HepG2 (cell line): Measurements from ENCODE around the gene SLC11A1. TPM values are rescaled to one million over a fixed set of nuclear protein-coding genes. Genes with fewer than 3 reads are reported as not detected.

Experiments
- ATAC-seq: fragments of 200-7000 bp; cut with Tn5 transposase; 3 replicates; pipeline ENCODE4 v1.9.1; 2020; ENCODE audit warnings: mild to moderate bottlenecking, moderate library complexity
- BruUV-seq: library from RNA; stranded (reverse); fragments of 400-500 nt; replicated peaks from 2 replicates; lab custom pipeline; 2021; lab: Mats Ljungman, UMichigan
- CTCF ChIA-PET: fragments of 300-600 bp; formaldehyde crosslinking; extraction: SDS; loops from one replicate; lab custom pipeline; 2021; ENCODE audit warnings: low total read pairs, inconsistent platforms, low intra/inter-chr PET ratio; lab: Yijun Ruan, JAX
- POLR2A ChIA-PET: fragments of 350-600 bp; sonication (Branson Sonifier 250); formaldehyde crosslinking; loops from one replicate; lab custom pipeline; 2020; ENCODE audit warnings: antibody characterized with exemption, inconsistent platforms; lab: Yijun Ruan, JAX
- DNase-seq: peaks from one replicate; pipeline ENCODE4 v3.0.0-alpha.2; 2015; ENCODE audit warnings: low spot score
- FAIRE-seq: peaks from 3 replicates; lab custom pipeline; 2011; peaks lifted over from hg19 to GRCh38; lab: Jason Lieb, UNC
- H2AFZ ChIP-seq: one replicate; pipeline ENCODE4 v1.6.1; 2011; ENCODE audit warnings: low read length, inconsistent platforms
- H3K27ac ChIP-seq: fragments of 300-600 bp; 3 replicates; pipeline ENCODE4 v1.8.0; 2011; ENCODE audit warnings: mixed run types, mild to moderate bottlenecking, mixed read lengths, low read length, inconsistent platforms; ENCODE audit not compliant: insufficient read depth; ENCODE audit errors: extremely low read length
- H3K27me3 ChIP-seq, 2 experiments: fragments of 200-600 bp in 1 of 2; 2 replicates in 1 of 2; 3 replicates in 1 of 2; pipeline versions ENCODE4 v1.6.0 to v1.8.0; 2011; ENCODE audit warnings: low read length in 2 of 2, mild to moderate bottlenecking in 2 of 2, moderate library complexity in 2 of 2, inconsistent platforms in 1 of 2; ENCODE audit not compliant: insufficient read depth in 2 of 2, control insufficient read depth in 1 of 2
- H3K36me3 ChIP-seq, 2 experiments: fragments of 200-600 bp in 1 of 2; replicated peaks in 1 of 2; 2 replicates in 1 of 2; 3 replicates in 1 of 2; pipeline versions ENCODE4 v1.5.1 to v1.8.0; 2011; ENCODE audit warnings: low read length in 2 of 2, inconsistent platforms in 1 of 2; ENCODE audit not compliant: insufficient read depth in 2 of 2, control insufficient read depth in 1 of 2
- H3K4me1 ChIP-seq: 2 replicates; pipeline ENCODE4 v1.5.1; 2012; ENCODE audit warnings: low read length, inconsistent platforms; ENCODE audit not compliant: insufficient read depth
- H3K4me2 ChIP-seq: 2 replicates; pipeline ENCODE4 v1.6.0; 2011; ENCODE audit warnings: low read depth, low read length, inconsistent platforms
- H3K4me3 ChIP-seq, 3 experiments: fragments of 200-600 bp in 1 of 3; sonication (generic), shearing (Covaris generic) in 1 of 3; replicated peaks in 1 of 3; 2 replicates each; pipeline ENCODE4 v1.5.1; 2011 to 2016; ENCODE audit warnings: low read length in 3 of 3, inconsistent platforms in 2 of 3, low read depth in 2 of 3, mild to moderate bottlenecking in 2 of 3, control low read depth in 1 of 3, mixed read lengths in 1 of 3; ENCODE audit not compliant: insufficient read depth in 1 of 3
- H3K79me2 ChIP-seq: one replicate; pipeline ENCODE4 v1.6.1; 2011; ENCODE audit warnings: low read length, inconsistent platforms; ENCODE audit not compliant: insufficient read depth
- H3K9ac ChIP-seq: 2 replicates; pipeline ENCODE4 v1.6.0; 2011; ENCODE audit warnings: mild to moderate bottlenecking, low read depth, low read length, inconsistent platforms; ENCODE audit not compliant: insufficient read depth
- H3K9me3 ChIP-seq: 2 replicates; pipeline ENCODE4 v1.5.1; 2012; ENCODE audit warnings: mild to moderate bottlenecking, low read length
- H4K20me1 ChIP-seq: 2 replicates; pipeline ENCODE4 v1.6.0; 2011; ENCODE audit warnings: inconsistent platforms, mild to moderate bottlenecking, low read length, moderate library complexity; ENCODE audit not compliant: insufficient read depth
- PRPF4 ChIP-seq: fragments of 200-400 bp; formaldehyde crosslinking; IDR thresholded peaks from 2 replicates; pipeline ENCODE4 v1.6.1; 2016; ENCODE audit warnings: low read length, low read depth; ENCODE audit not compliant: poor library complexity, severe bottlenecking
- SRY ChIP-seq: sonication (generic); formaldehyde crosslinking; IDR thresholded peaks from 2 replicates; pipeline ENCODE4 v1.8.0; 2022; ENCODE audit warnings: mild to moderate bottlenecking, missing genetic modification reagents
- TEAD3 ChIP-seq: optimal IDR thresholded peaks from 2 replicates; pipeline ENCODE3; 2016; ENCODE audit warnings: borderline replicate concordance
- ZBTB38 ChIP-seq: sonication (generic); formaldehyde crosslinking; IDR thresholded peaks from 2 replicates; pipeline ENCODE4 v1.5.1; 2020; ENCODE audit warnings: mild to moderate bottlenecking, missing genetic modification reagents
- ZNF446 ChIP-seq: sonication (generic); formaldehyde crosslinking; IDR thresholded peaks from 2 replicates; pipeline ENCODE4 v1.5.0; 2020; ENCODE audit warnings: mild to moderate bottlenecking, missing genetic modification reagents
- ZNF556 ChIP-seq: sonication (generic); formaldehyde crosslinking; IDR thresholded peaks from 2 replicates; pipeline ENCODE4 v1.4.0; 2020; ENCODE audit warnings: mild to moderate bottlenecking, missing genetic modification reagents, borderline replicate concordance
- WGBS: methylation state at CpG from one replicate; pipeline ENCODE4 v1.1.6; 2017; ENCODE audit warnings: low lambda C conversion rate; 5-methylcytosine and 5-hydroxymethylcytosine counted together
- in situ Hi-C: cut with HindIII; loops from 2 replicates; pipeline ENCODE4 v1.10.0; 2017; ENCODE audit warnings: low pct_unique_long_range_greater_than_20kb; ENCODE audit not compliant: extremely low pct_ligation_motif_present
- intact Hi-C: fragments of 100-400 bp; cut with micrococcal nuclease; formaldehyde crosslinking; loops from one replicate; pipeline ENCODE4 v1.10.0; 2022; ENCODE audit not compliant: unreplicated experiment
- polyA plus RNA-seq, 8 experiments: library from polyadenylated mRNA; depleted of rRNA in 3 of 8; stranded (reverse) in 7 of 8; unstranded in 1 of 8; fragments of >200 nt; fragmentation: Illumina TruSeq in 4 of 8; extraction: Trizol in 4 of 8; gene quantifications; 2 replicates each; pipeline versions ENCODE4 v1.2.1 to v1.2.3, GENCODE V29; 2011 to 2016; ENCODE audit warnings: low read depth in 4 of 8, missing spikeins in 1 of 8, mixed read lengths in 1 of 8; ENCODE audit not compliant: insufficient read depth in 1 of 8
- total RNA-seq, 5 experiments: library from RNA; depleted of rRNA; stranded (reverse); fragments of >200 nt; fragmentation: Illumina TruSeq; extraction: Trizol; gene quantifications; 2 replicates each; pipeline ENCODE4 v1.2.3, GENCODE V29; 2016; ENCODE audit warnings: low read depth in 1 of 5
- TF ChIP-seq, protein P1 (sequence below): sonication (generic); formaldehyde crosslinking; IDR thresholded peaks from 2 replicates; pipeline ENCODE4 v1.8.1; 2023; ENCODE audit warnings: mild to moderate bottlenecking, missing genetic modification reagents
- TF ChIP-seq, protein P2 (sequence below): sonication (generic); formaldehyde crosslinking; IDR thresholded peaks from 2 replicates; pipeline ENCODE4 v1.9.0; 2021; ENCODE audit warnings: missing genetic modification reagents, borderline replicate concordance

The SLC11A1 gene
- total and polyA plus RNA-seq, 2 of the 13 experiments (the other 11 are each of a cell fraction or from before 2014, with no cell fraction given): 0.33 to 2.3 TPM

DNA sequence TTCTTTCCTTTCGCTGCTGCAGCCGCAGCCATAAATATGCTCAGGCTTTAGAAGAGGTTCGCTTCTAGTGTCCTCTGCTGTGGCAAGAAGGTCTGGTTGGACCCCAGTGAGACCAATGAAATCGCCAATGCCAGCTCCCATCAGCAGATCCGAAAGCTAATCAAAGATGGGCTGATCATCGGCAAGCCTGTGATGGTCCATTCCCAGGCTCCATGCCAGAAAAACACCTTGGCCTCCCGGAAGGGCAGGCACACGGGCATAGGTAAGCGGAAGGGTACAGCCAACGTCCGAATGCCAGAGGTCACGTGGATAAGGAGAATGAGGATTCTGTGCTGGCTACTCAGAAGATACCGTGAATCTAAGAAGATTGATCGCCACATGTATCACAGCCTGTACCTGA, 28.0 kb upstream of the SLC11A1 start:
- Histone ChIP-seq H3K36me3 (no peaks in the 10 kb centered on the region), H3K9ac (no peak overlapping the region), H3K4me1 (peaks cover 55% of the 10 kb centered on the region), H4K20me1 (no peaks in the 10 kb centered on the region), H3K4me3 (no peak overlapping the region), H3K4me2 (peak overlapping the region; percentile 72; the same call in 1 of the 2 replicates), H3K27me3 (no peaks in the 10 kb centered on the region; a peak in 1 of 5 replicates), H3K79me2 (no peaks in the 10 kb centered on the region), H3K27ac (no peak overlapping the region), H3K9me3 (peaks cover 14% of the 10 kb centered on the region), H2AFZ (no peak overlapping the region)
- intact Hi-C loops (loop anchor here (2.0 kb wide), 1 partner anchor 41 kb away; no protein-coding TSS in a partner anchor), in situ Hi-C loops (no loop called here)
- WGBS: 87% methylated on average over 14 of the region's 14 CpGs
- BruUV-seq: no TSS peak
- ChIA-PET POLR2A (interaction anchor here (1.2 to 4.8 kb wide), 3 partner anchors 31 to 42 kb away, joined by 3 to 66 read pairs (median 5); no protein-coding TSS in a partner anchor), CTCF (interaction anchor here (3.7 kb wide), 1 partner anchor 52 kb away, joined by 59 read pairs; no protein-coding TSS in a partner anchor)
- no peak for DNase-seq
- ATAC-seq: no peak
- no peak for FAIRE-seq
- peak; percentile 66 for TF ChIP-seq PRPF4
- TF ChIP-seq ZNF556 (CRISPR knock-in tag): no peak
- TF ChIP-seq TEAD3 (CRISPR knock-in tag): peak; percentile 14
- peak; percentile 91 for TF ChIP-seq ZBTB38 (CRISPR knock-in tag)
- TF ChIP-seq, protein P1, sequence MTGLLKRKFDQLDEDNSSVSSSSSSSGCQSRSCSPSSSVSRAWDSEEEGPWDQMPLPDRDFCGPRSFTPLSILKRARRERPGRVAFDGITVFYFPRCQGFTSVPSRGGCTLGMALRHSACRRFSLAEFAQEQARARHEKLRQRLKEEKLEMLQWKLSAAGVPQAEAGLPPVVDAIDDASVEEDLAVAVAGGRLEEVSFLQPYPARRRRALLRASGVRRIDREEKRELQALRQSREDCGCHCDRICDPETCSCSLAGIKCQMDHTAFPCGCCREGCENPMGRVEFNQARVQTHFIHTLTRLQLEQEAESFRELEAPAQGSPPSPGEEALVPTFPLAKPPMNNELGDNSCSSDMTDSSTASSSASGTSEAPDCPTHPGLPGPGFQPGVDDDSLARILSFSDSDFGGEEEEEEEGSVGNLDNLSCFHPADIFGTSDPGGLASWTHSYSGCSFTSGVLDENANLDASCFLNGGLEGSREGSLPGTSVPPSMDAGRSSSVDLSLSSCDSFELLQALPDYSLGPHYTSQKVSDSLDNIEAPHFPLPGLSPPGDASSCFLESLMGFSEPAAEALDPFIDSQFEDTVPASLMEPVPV (CRISPR knock-in tag): peak; percentile 21; the same call in 1 of the 2 replicates
- TF ChIP-seq ZNF446 (CRISPR knock-in tag): no peak
- no peak for TF ChIP-seq SRY (CRISPR knock-in tag)
- TF ChIP-seq, protein P2, sequence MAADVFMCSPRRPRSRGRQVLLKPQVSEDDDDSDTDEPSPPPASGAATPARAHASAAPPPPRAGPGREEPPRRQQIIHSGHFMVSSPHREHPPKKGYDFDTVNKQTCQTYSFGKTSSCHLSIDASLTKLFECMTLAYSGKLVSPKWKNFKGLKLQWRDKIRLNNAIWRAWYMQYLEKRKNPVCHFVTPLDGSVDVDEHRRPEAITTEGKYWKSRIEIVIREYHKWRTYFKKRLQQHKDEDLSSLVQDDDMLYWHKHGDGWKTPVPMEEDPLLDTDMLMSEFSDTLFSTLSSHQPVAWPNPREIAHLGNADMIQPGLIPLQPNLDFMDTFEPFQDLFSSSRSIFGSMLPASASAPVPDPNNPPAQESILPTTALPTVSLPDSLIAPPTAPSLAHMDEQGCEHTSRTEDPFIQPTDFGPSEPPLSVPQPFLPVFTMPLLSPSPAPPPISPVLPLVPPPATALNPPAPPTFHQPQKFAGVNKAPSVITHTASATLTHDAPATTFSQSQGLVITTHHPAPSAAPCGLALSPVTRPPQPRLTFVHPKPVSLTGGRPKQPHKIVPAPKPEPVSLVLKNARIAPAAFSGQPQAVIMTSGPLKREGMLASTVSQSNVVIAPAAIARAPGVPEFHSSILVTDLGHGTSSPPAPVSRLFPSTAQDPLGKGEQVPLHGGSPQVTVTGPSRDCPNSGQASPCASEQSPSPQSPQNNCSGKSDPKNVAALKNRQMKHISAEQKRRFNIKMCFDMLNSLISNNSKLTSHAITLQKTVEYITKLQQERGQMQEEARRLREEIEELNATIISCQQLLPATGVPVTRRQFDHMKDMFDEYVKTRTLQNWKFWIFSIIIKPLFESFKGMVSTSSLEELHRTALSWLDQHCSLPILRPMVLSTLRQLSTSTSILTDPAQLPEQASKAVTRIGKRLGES (CRISPR knock-in tag): no peak
